Liver (tissue), 9 donors: ENCODE results near the gene ZNF775. TPM values are rescaled to one million over a fixed set of nuclear protein-coding genes. Genes with fewer than 3 reads are reported as not detected.

Experiments used
- DNase-seq: peaks from one replicate; pipeline ENCODE4 v3.0.0-alpha.2; 2017; ENCODE audit warnings: low spot score
- H3K27ac ChIP-seq, 2 donors: one replicate each; pipeline ENCODE4 v1.7.0; 2013; ENCODE audit warnings: inconsistent platforms in 2 of 2, low read length in 2 of 2, control low read depth in 1 of 2, low read depth in 1 of 2, mild to moderate bottlenecking in 1 of 2
- H3K27me3 ChIP-seq, 4 donors: one replicate each; pipeline versions ENCODE4 v1.6.1 to v1.7.0; 2013; ENCODE audit warnings: low read length in 3 of 4, inconsistent platforms in 1 of 4, mild to moderate bottlenecking in 1 of 4, moderate library complexity in 1 of 4; ENCODE audit not compliant: control insufficient read depth in 4 of 4, insufficient read depth in 4 of 4
- H3K36me3 ChIP-seq, 4 donors: one replicate each; pipeline versions ENCODE4 v1.6.1 to v1.7.0; 2013; ENCODE audit warnings: low read length in 3 of 4, mild to moderate bottlenecking in 3 of 4, low read depth in 1 of 4, moderate library complexity in 1 of 4; ENCODE audit not compliant: control insufficient read depth in 4 of 4, insufficient read depth in 3 of 4
- H3K4me1 ChIP-seq, 4 donors: one replicate each; pipeline versions ENCODE4 v1.6.1 to v1.7.0; 2013; ENCODE audit warnings: low read length in 3 of 4, mild to moderate bottlenecking in 3 of 4, moderate library complexity in 1 of 4; ENCODE audit not compliant: control insufficient read depth in 4 of 4, insufficient read depth in 4 of 4
- H3K4me3 ChIP-seq, 3 donors: one replicate each; pipeline versions ENCODE4 v1.6.1 to v1.7.0; 2013; ENCODE audit warnings: low read length in 3 of 3, control low read depth in 1 of 3, low read depth in 1 of 3, mild to moderate bottlenecking in 1 of 3
- H3K9ac ChIP-seq, 2 donors: one replicate each; pipeline ENCODE4 v1.7.0; 2013; ENCODE audit warnings: low read length in 2 of 2, mild to moderate bottlenecking in 2 of 2, moderate library complexity in 2 of 2, control low read depth in 1 of 2, low read depth in 1 of 2
- H3K9me3 ChIP-seq, 4 donors: one replicate each; pipeline versions ENCODE4 v1.6.1 to v1.7.0; 2013; ENCODE audit warnings: low read length in 3 of 4; ENCODE audit not compliant: control insufficient read depth in 4 of 4
- EGR1 ChIP-seq, 2 donors: IDR thresholded peaks; 2 replicates each; pipeline ENCODE4 v1.6.1; 2016 to 2018; ENCODE audit warnings: antibody characterized with exemption in 2 of 2, low read depth in 2 of 2
- FOXA1 ChIP-seq: IDR thresholded peaks from 2 replicates; pipeline ENCODE4 v1.6.1; 2016; ENCODE audit warnings: antibody characterized with exemption
- FOXA2 ChIP-seq: IDR thresholded peaks from 2 replicates; pipeline ENCODE4 v1.6.1; 2016; ENCODE audit warnings: antibody characterized with exemption
- GABPA ChIP-seq, 2 donors: IDR thresholded peaks in 1 of 2; conservative IDR thresholded peaks in 1 of 2; 2 replicates each; pipeline ENCODE4 v1.6.1; 2016; ENCODE audit warnings: antibody characterized with exemption in 2 of 2, mild to moderate bottlenecking in 1 of 2, moderate library complexity in 1 of 2
- HNF4A ChIP-seq, 2 donors: conservative IDR thresholded peaks; 2 replicates each; pipeline ENCODE4 v1.6.1; 2016; ENCODE audit warnings: antibody characterized with exemption in 2 of 2, mild to moderate bottlenecking in 2 of 2
- HNF4G ChIP-seq: IDR thresholded peaks from 2 replicates; pipeline ENCODE4 v1.6.1; 2016; ENCODE audit warnings: antibody characterized with exemption
- JUND ChIP-seq, 2 donors: IDR thresholded peaks; 2 replicates each; pipeline ENCODE4 v1.6.1; 2016; ENCODE audit warnings: antibody characterized with exemption in 2 of 2
- NR2F2 ChIP-seq: IDR thresholded peaks from 2 replicates; pipeline ENCODE4 v1.6.1; 2016; ENCODE audit warnings: antibody characterized with exemption
- RAD21 ChIP-seq, 2 donors: IDR thresholded peaks; 2 replicates each; pipeline ENCODE4 v1.6.1; 2016; ENCODE audit warnings: antibody characterized with exemption in 2 of 2, mild to moderate bottlenecking in 2 of 2
- RXRA ChIP-seq, 2 donors: IDR thresholded peaks; 2 replicates each; pipeline ENCODE4 v1.6.1; 2017 to 2018; ENCODE audit warnings: antibody characterized with exemption in 2 of 2, mild to moderate bottlenecking in 1 of 2
- SP1 ChIP-seq: IDR thresholded peaks from 2 replicates; pipeline ENCODE4 v1.6.1; 2018; ENCODE audit warnings: antibody characterized with exemption, mild to moderate bottlenecking
- TAF1 ChIP-seq: conservative IDR thresholded peaks from 2 replicates; pipeline ENCODE4 v1.6.1; 2016; ENCODE audit warnings: antibody characterized with exemption, mild to moderate bottlenecking
- YY1 ChIP-seq: IDR thresholded peaks from 2 replicates; pipeline ENCODE4 v1.6.1; 2016; ENCODE audit warnings: antibody characterized with exemption, mild to moderate bottlenecking
- WGBS: extraction: QIAGEN DNeasy Blood & Tissue Kit; methylation state at CpG from one replicate; pipeline ENCODE4 v1.1.7; 2013; 5-methylcytosine and 5-hydroxymethylcytosine counted together
- polyA plus RNA-seq, 2 donors: library from polyadenylated mRNA; stranded (reverse) in 1 of 2; unstranded in 1 of 2; fragments of 200-250 nt in 1 of 2; fragments of >200 nt in 1 of 2; fragmentation: Nextera tagmentation in 1 of 2; extraction: Ambion mirVana in 1 of 2; gene quantifications; one replicate each; pipeline versions ENCODE4 v1.2.1 to v1.2.3, GENCODE V29; 2013 to 2015
- total RNA-seq, 2 donors: library from RNA; depleted of rRNA; stranded (reverse); fragments of >200 nt; gene quantifications; one replicate each; pipeline ENCODE4 v1.2.3, GENCODE V29; 2014
- TF ChIP-seq, protein P1 (sequence below): IDR thresholded peaks from 2 replicates; pipeline ENCODE4 v1.6.1; 2016; ENCODE audit warnings: antibody characterized with exemption, mild to moderate bottlenecking
- TF ChIP-seq, protein P2 (sequence below): fragments of 150-350 bp; IDR thresholded peaks from 2 replicates; pipeline ENCODE4 v1.5.1; 2017; ENCODE audit warnings: improper control_type of control experiment, low read depth, low read length; ENCODE audit not compliant: missing input control
- TF ChIP-seq, protein P3 (sequence below): IDR thresholded peaks from 2 replicates; pipeline ENCODE4 v1.6.1; 2016; ENCODE audit warnings: antibody characterized with exemption
- TF ChIP-seq, protein P4 (sequence below): IDR thresholded peaks from 2 replicates; pipeline ENCODE4 v1.6.1; 2016; ENCODE audit warnings: antibody characterized with exemption
- TF ChIP-seq, protein P5 (sequence below): IDR thresholded peaks from 2 replicates; pipeline ENCODE4 v1.6.1; 2016; ENCODE audit warnings: antibody characterized with exemption
- donor health status: healthy.
- donor health status: healthy.
- donor health status: healthy.
- donor health status: healthy.
- donor health status: healthy.

The ZNF775 gene
- total and polyA plus RNA-seq, 4 donors, result 0.08 to 3.1 (median 0.52) TPM

DNA sequence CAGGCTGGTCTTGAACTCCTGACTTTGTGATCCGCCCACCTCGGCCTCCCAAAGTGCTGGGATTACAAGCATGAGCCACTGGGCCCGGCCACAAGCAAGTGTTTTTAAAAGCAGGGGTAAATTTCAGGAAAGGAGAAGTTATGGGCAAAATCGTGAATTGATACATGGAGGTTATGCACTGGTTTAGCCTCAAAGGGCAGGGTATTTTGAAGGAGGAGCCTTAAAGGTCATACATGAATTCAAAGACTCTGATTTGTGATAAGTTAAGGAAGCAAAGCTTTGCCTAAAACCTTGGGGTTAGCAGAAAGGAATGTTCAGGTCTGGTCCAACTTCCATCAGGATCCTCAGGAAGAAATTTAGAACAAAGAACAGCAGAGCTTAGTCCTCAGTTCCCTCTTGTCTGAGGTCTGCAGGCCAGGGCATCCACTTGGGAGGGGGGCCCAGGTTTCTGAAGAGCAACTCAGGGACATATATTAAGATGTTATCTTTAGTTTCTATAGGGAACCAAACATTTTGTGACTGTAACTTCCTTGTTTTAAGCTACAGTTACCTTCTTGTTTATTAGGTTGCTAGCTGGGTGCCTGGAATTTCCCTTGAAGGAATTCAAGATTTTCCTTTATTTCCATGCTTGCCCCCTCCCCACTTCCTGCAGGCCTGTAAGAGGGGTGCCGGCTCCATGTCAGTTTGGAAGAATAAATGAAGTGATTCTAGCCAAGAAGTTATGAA, 13.3 kb upstream of the ZNF775 start:
- H3K27ac ChIP-seq, result no peak overlapping the region
- no peak overlapping the region for H3K4me3 ChIP-seq
- H3K9me3 ChIP-seq, result no peaks in the 10 kb centered on the region
- peaks cover 0 to 28% (median 22%) of the 10 kb centered on the region in 4 donors for H3K4me1 ChIP-seq
- H3K27me3 ChIP-seq, result no peaks in the 10 kb centered on the region
- peaks cover 0 to 5% (median under 1%) of the 10 kb centered on the region in 4 donors for H3K36me3 ChIP-seq
- no peak for DNase-seq
- TF ChIP-seq, protein P1, sequence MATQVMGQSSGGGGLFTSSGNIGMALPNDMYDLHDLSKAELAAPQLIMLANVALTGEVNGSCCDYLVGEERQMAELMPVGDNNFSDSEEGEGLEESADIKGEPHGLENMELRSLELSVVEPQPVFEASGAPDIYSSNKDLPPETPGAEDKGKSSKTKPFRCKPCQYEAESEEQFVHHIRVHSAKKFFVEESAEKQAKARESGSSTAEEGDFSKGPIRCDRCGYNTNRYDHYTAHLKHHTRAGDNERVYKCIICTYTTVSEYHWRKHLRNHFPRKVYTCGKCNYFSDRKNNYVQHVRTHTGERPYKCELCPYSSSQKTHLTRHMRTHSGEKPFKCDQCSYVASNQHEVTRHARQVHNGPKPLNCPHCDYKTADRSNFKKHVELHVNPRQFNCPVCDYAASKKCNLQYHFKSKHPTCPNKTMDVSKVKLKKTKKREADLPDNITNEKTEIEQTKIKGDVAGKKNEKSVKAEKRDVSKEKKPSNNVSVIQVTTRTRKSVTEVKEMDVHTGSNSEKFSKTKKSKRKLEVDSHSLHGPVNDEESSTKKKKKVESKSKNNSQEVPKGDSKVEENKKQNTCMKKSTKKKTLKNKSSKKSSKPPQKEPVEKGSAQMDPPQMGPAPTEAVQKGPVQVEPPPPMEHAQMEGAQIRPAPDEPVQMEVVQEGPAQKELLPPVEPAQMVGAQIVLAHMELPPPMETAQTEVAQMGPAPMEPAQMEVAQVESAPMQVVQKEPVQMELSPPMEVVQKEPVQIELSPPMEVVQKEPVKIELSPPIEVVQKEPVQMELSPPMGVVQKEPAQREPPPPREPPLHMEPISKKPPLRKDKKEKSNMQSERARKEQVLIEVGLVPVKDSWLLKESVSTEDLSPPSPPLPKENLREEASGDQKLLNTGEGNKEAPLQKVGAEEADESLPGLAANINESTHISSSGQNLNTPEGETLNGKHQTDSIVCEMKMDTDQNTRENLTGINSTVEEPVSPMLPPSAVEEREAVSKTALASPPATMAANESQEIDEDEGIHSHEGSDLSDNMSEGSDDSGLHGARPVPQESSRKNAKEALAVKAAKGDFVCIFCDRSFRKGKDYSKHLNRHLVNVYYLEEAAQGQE, result no peak
- no peak for TF ChIP-seq EGR1 (IDR thresholded peaks at IDR 0.05; ENCODE audit: low read depth in 2 of 2)
- TF ChIP-seq HNF4A (conservative IDR thresholded peaks at IDR 0.05), result no peak
- no peak for TF ChIP-seq JUND (IDR thresholded peaks at IDR 0.05)
- TF ChIP-seq, protein P2, sequence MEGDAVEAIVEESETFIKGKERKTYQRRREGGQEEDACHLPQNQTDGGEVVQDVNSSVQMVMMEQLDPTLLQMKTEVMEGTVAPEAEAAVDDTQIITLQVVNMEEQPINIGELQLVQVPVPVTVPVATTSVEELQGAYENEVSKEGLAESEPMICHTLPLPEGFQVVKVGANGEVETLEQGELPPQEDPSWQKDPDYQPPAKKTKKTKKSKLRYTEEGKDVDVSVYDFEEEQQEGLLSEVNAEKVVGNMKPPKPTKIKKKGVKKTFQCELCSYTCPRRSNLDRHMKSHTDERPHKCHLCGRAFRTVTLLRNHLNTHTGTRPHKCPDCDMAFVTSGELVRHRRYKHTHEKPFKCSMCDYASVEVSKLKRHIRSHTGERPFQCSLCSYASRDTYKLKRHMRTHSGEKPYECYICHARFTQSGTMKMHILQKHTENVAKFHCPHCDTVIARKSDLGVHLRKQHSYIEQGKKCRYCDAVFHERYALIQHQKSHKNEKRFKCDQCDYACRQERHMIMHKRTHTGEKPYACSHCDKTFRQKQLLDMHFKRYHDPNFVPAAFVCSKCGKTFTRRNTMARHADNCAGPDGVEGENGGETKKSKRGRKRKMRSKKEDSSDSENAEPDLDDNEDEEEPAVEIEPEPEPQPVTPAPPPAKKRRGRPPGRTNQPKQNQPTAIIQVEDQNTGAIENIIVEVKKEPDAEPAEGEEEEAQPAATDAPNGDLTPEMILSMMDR, result no peak
- no peak for TF ChIP-seq NR2F2
- no peak for TF ChIP-seq FOXA1
- no peak for TF ChIP-seq RXRA (IDR thresholded peaks at IDR 0.05)
- no peak for TF ChIP-seq GABPA (IDR thresholded peaks at IDR 0.05 in 1 of 2, conservative IDR thresholded peaks at IDR 0.05 in 1 of 2)
- TF ChIP-seq, protein P3, sequence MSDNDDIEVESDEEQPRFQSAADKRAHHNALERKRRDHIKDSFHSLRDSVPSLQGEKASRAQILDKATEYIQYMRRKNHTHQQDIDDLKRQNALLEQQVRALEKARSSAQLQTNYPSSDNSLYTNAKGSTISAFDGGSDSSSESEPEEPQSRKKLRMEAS, result no peak
- no peak for TF ChIP-seq SP1
- TF ChIP-seq, protein P4, sequence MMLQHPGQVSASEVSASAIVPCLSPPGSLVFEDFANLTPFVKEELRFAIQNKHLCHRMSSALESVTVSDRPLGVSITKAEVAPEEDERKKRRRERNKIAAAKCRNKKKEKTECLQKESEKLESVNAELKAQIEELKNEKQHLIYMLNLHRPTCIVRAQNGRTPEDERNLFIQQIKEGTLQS, result no peak
- TF ChIP-seq HNF4G, result no peak
- no peak for TF ChIP-seq YY1
- TF ChIP-seq TAF1, result no peak
- TF ChIP-seq RAD21 (IDR thresholded peaks at IDR 0.05), result no peak
- no peak overlapping the region for H3K9ac ChIP-seq
- 89% methylated on average over 5 of the region's 5 CpGs for WGBS

DNA sequence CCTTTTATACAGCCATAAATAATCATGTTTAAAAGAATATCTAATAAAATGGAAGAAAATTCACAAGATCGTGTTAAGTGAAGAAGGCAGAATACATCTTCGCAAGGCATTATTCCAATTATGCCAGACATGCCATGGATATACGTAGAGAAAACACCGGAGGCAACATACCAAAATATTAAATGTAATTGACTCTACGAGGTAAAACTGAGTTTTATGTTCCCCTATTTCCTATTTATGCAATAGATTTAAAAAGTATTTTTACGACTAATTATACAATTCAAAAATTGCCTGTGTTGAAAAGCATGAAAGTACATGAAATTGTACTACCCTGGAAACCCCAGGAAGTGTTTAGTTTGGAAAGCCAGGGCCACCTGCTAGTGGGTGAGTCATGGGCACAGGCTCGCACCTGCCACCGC, 11.4 kb upstream of the ZNF775 start:
- Histone ChIP-seq H3K4me3 (peak overlapping the region; percentile 76 to 97 (median 82)), H3K27me3 (no peaks in the 10 kb centered on the region), H3K27ac (peak overlapping the region; percentile 98 to 99), H3K9ac (peak overlapping the region; percentile 75 to 90), H3K4me1 (peaks cover 2 to 34% (median 26%) of the 10 kb centered on the region in 4 donors), H3K9me3 (no peaks in the 10 kb centered on the region), H3K36me3 (peaks cover 4 to 12% (median 10%) of the 10 kb centered on the region in 4 donors)
- 41% methylated on average over 8 of the region's 8 CpGs for WGBS
- DNase-seq, result no peak
- TF ChIP-seq EGR1 (IDR thresholded peaks at IDR 0.05; ENCODE audit: low read depth in 2 of 2) (no peak), NR2F2 (no peak), HNF4A (conservative IDR thresholded peaks at IDR 0.05) (no peak), GABPA (IDR thresholded peaks at IDR 0.05 in 1 of 2, conservative IDR thresholded peaks at IDR 0.05 in 1 of 2) (no peak), HNF4G (no peak), SP1 (no peak), RAD21 (IDR thresholded peaks at IDR 0.05) (peak; percentile 17 to 27), FOXA2 (no peak)
- TF ChIP-seq, protein P4, result peak; percentile 80
- TF ChIP-seq, protein P3, result peak; percentile 78
- TF ChIP-seq, protein P1, result no peak
- TF ChIP-seq, protein P5, sequence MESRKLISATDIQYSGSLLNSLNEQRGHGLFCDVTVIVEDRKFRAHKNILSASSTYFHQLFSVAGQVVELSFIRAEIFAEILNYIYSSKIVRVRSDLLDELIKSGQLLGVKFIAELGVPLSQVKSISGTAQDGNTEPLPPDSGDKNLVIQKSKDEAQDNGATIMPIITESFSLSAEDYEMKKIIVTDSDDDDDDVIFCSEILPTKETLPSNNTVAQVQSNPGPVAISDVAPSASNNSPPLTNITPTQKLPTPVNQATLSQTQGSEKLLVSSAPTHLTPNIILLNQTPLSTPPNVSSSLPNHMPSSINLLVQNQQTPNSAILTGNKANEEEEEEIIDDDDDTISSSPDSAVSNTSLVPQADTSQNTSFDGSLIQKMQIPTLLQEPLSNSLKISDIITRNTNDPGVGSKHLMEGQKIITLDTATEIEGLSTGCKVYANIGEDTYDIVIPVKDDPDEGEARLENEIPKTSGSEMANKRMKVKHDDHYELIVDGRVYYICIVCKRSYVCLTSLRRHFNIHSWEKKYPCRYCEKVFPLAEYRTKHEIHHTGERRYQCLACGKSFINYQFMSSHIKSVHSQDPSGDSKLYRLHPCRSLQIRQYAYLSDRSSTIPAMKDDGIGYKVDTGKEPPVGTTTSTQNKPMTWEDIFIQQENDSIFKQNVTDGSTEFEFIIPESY, result peak; percentile 18
